ENCODE data around the gene OR4E2.
"Not testable (repeated sequence)": the region's sequence is repeated elsewhere in the genome, so short reads cannot be mapped to it uniquely, and the experiment has no call there.

The OR4E2 gene

GRCh38 chr14:21653331-21653885 lies at the start of gene OR4E2:
TSS of gene OR4E2 (plus strand) at chr14:21653835. CDS start at chr14:21665083, 11,248 bp downstream.
- no peaks in the 10 kb centered on the region for H4K20me1 ChIP-seq
- H3K4me2 ChIP-seq = no peak within 1 kb of the TSS
- no peak within 1 kb of the TSS for H3K9ac ChIP-seq
- H3K9me3 ChIP-seq = no peaks in the 10 kb centered on the region
- H3K4me1 ChIP-seq = peaks cover 8% of the 10 kb centered on the region
- H3K36me3 ChIP-seq = no peaks in the 10 kb centered on the region
- no peak within 1 kb of the TSS for H3K4me3 ChIP-seq
- no peaks in the 10 kb centered on the region for H3K27me3 ChIP-seq
- TF ChIP-seq Cebpa-rat (IDR thresholded peaks at IDR 0.05) = no peak
- no peak within 1 kb of the TSS for H3K27ac ChIP-seq

- H3K4me3 ChIP-seq = no peak overlapping the region
- no peak overlapping the region for H3K9ac ChIP-seq
- H3K9me3 ChIP-seq = no peaks in the 10 kb centered on the region
- no peaks in the 10 kb centered on the region for H3K36me3 ChIP-seq
- H4K20me1 ChIP-seq = no peaks in the 10 kb centered on the region
- H3K4me1 ChIP-seq = peaks cover 2% of the 10 kb centered on the region
- no peak overlapping the region for H3K4me2 ChIP-seq
- H3K27ac ChIP-seq = no peak overlapping the region
- TF ChIP-seq Cebpa-rat (IDR thresholded peaks at IDR 0.05) = no peak
- H3K27me3 ChIP-seq = no peaks in the 10 kb centered on the region
These were observed 41.3 kb upstream of the OR4E2 start for GRCh38 chr14:21612324-21612723.

- Histone ChIP-seq H3K27ac (no peak overlapping the region), H3K36me3 (no peaks in the 10 kb centered on the region), H3K27me3 (no peaks in the 10 kb centered on the region), H3K4me3 (no peak overlapping the region), H3K9me3 (no peaks in the 10 kb centered on the region), H3K9ac (no peak overlapping the region), H3K4me2 (no peak overlapping the region), H4K20me1 (no peaks in the 10 kb centered on the region), H3K4me1 (peaks cover 16% of the 10 kb centered on the region)
- TF ChIP-seq Cebpa-rat (IDR thresholded peaks at IDR 0.05) = no peak
These were observed 39.4 kb upstream of the OR4E2 start for GRCh38 chr14:21614240-21614639.

GRCh38 chr14:21617614-21618013 lies 36.0 kb upstream of the OR4E2 start:
- H3K27ac ChIP-seq = no peak overlapping the region; the same call in 1 of the 2 replicates
- H3K36me3 ChIP-seq = no peaks in the 10 kb centered on the region
- no peak for TF ChIP-seq Cebpa-rat (IDR thresholded peaks at IDR 0.05)
- H3K9ac ChIP-seq = no peak overlapping the region
- no peak overlapping the region for H3K4me3 ChIP-seq
- no peaks in the 10 kb centered on the region for H3K9me3 ChIP-seq
- H3K4me2 ChIP-seq = peak overlapping the region; percentile 69
- peaks cover 16% of the 10 kb centered on the region for H3K4me1 ChIP-seq
- H4K20me1 ChIP-seq = no peaks in the 10 kb centered on the region
- no peaks in the 10 kb centered on the region for H3K27me3 ChIP-seq

GRCh38 chr14:21626491-21627230 lies 27.0 kb upstream of the OR4E2 start:
- Histone ChIP-seq H3K36me3 (no peaks in the 10 kb centered on the region), H3K4me3 (no peak overlapping the region), H3K27ac (no peak overlapping the region), H3K27me3 (no peaks in the 10 kb centered on the region), H3K4me2 (no peak overlapping the region), H4K20me1 (no peaks in the 10 kb centered on the region), H3K9me3 (no peaks in the 10 kb centered on the region), H3K4me1 (no peaks in the 10 kb centered on the region), H3K9ac (no peak overlapping the region)
- TF ChIP-seq Cebpa-rat (IDR thresholded peaks at IDR 0.05) = no peak

- not testable (repeated sequence) for H4K20me1 ChIP-seq, H3K9me3 ChIP-seq, H3K4me1 ChIP-seq, H3K27ac ChIP-seq, H3K9ac ChIP-seq, H3K36me3 ChIP-seq, H3K4me2 ChIP-seq, H3K4me3 ChIP-seq, H3K27me3 ChIP-seq
These were observed 23.1 kb upstream of the OR4E2 start for GRCh38 chr14:21630503-21630902.

- H4K20me1 ChIP-seq = no peaks in the 10 kb centered on the region
- H3K4me3 ChIP-seq = no peak overlapping the region
- H3K4me1 ChIP-seq = no peaks in the 10 kb centered on the region
- H3K27me3 ChIP-seq = no peaks in the 10 kb centered on the region
- H3K27ac ChIP-seq = no peak overlapping the region
- H3K9ac ChIP-seq = no peak overlapping the region
- H3K9me3 ChIP-seq = no peaks in the 10 kb centered on the region
- H3K36me3 ChIP-seq = no peaks in the 10 kb centered on the region
- no peak overlapping the region for H3K4me2 ChIP-seq
- TF ChIP-seq Cebpa-rat (IDR thresholded peaks at IDR 0.05) = no peak
These were observed 22.6 kb upstream of the OR4E2 start for GRCh38 chr14:21631084-21631483.

GRCh38 chr14:21634840-21635239 lies 18.8 kb upstream of the OR4E2 start, which contains the start of gene OR10G2:
TSS of gene OR10G2 (minus strand) at chr14:21634940. CDS start at chr14:21634842, 98 bp downstream.
- TF ChIP-seq Cebpa-rat (IDR thresholded peaks at IDR 0.05) = no peak

GRCh38 chr14:21642683-21643082 lies 11.0 kb upstream of the OR4E2 start:
- no peak overlapping the region for H3K4me2 ChIP-seq
- TF ChIP-seq Cebpa-rat (IDR thresholded peaks at IDR 0.05) = no peak

More at GRCh38 chr14:21634840-21635239, 18.8 kb upstream of the OR4E2 start, which contains the start of gene OR10G2:
- no peak within 1 kb of the TSS for H3K4me3 ChIP-seq
- H3K36me3 ChIP-seq = no peaks in the 10 kb centered on the region
- no peak within 1 kb of the TSS for H3K4me2 ChIP-seq
- no peaks in the 10 kb centered on the region for H3K9me3 ChIP-seq
- no peaks in the 10 kb centered on the region for H3K27me3 ChIP-seq
- H3K9ac ChIP-seq = no peak within 1 kb of the TSS
- no peak within 1 kb of the TSS for H3K27ac ChIP-seq
- H3K4me1 ChIP-seq = no peaks in the 10 kb centered on the region
- H4K20me1 ChIP-seq = no peaks in the 10 kb centered on the region

GRCh38 chr14:21643407-21643806 lies 10.2 kb upstream of the OR4E2 start:
- Histone ChIP-seq H3K36me3 (no peaks in the 10 kb centered on the region), H3K4me1 (no peaks in the 10 kb centered on the region; the same call in 1 of the 2 replicates), H3K9me3 (no peaks in the 10 kb centered on the region), H4K20me1 (no peaks in the 10 kb centered on the region), H3K4me2 (no peak overlapping the region), H3K27me3 (no peaks in the 10 kb centered on the region), H3K9ac (no peak overlapping the region), H3K27ac (no peak overlapping the region), H3K4me3 (no peak overlapping the region)
- no peak for TF ChIP-seq Cebpa-rat (IDR thresholded peaks at IDR 0.05)

More at GRCh38 chr14:21642683-21643082, 11.0 kb upstream of the OR4E2 start:
- Histone ChIP-seq H3K27me3 (no peaks in the 10 kb centered on the region), H3K4me1 (no peaks in the 10 kb centered on the region; the same call in 1 of the 2 replicates), H3K27ac (no peak overlapping the region), H4K20me1 (no peaks in the 10 kb centered on the region), H3K9ac (no peak overlapping the region), H3K9me3 (no peaks in the 10 kb centered on the region), H3K4me3 (no peak overlapping the region), H3K36me3 (no peaks in the 10 kb centered on the region)
